HepG2 (cell line): ENCODE measurements around the gene AQP11. TPM values are rescaled to one million over a fixed set of nuclear protein-coding genes. Genes with fewer than 3 reads are reported as not detected.

Experiments used
- BRCA1 ChIP-seq: sonication (generic); formaldehyde crosslinking; IDR thresholded peaks from 2 replicates; pipeline ENCODE4 v1.4.0; 2020; ENCODE audit warnings: missing genetic modification reagents
- E2F1 ChIP-seq: sonication (generic); formaldehyde crosslinking; IDR thresholded peaks from 2 replicates; pipeline ENCODE4 v1.5.0; 2020; ENCODE audit warnings: missing genetic modification reagents
- GZF1 ChIP-seq: sonication (generic); formaldehyde crosslinking; IDR thresholded peaks from 2 replicates; pipeline ENCODE4 v1.5.1; 2020; ENCODE audit warnings: mild to moderate bottlenecking, missing genetic modification reagents
- JUNB ChIP-seq: sonication (generic); formaldehyde crosslinking; IDR thresholded peaks from 2 replicates; pipeline ENCODE4 v1.8.0; 2022; ENCODE audit warnings: missing genetic modification reagents, mild to moderate bottlenecking, borderline replicate concordance
- KDM2A ChIP-seq: sonication (generic); formaldehyde crosslinking; IDR thresholded peaks from 2 replicates; pipeline ENCODE4 v1.4.0; 2020; ENCODE audit warnings: low read depth, missing genetic modification reagents, borderline replicate concordance
- KLF13 ChIP-seq: sonication (generic); formaldehyde crosslinking; IDR thresholded peaks from 2 replicates; pipeline ENCODE4 v1.4.0; 2020; ENCODE audit warnings: mild to moderate bottlenecking, missing genetic modification reagents
- SIN3A ChIP-seq: IDR thresholded peaks from 2 replicates; pipeline ENCODE4 v1.6.1; 2011; ENCODE audit warnings: low read depth, mild to moderate bottlenecking, control low read depth, low read length, borderline replicate concordance
- TAF1 ChIP-seq: sonication (generic); formaldehyde crosslinking; IDR thresholded peaks from 2 replicates; pipeline ENCODE4 v1.4.0; 2020; ENCODE audit warnings: missing genetic modification reagents
- THRA ChIP-seq: sonication (generic); formaldehyde crosslinking; IDR thresholded peaks from 2 replicates; pipeline ENCODE4 v1.4.0; 2020; ENCODE audit warnings: missing genetic modification reagents, borderline replicate concordance
- ZFP1 ChIP-seq: IDR thresholded peaks from 2 replicates; pipeline ENCODE4 v1.6.1; 2016
- ZNF431 ChIP-seq: sonication (generic); formaldehyde crosslinking; IDR thresholded peaks from 2 replicates; pipeline ENCODE4 v1.9.0; 2022; ENCODE audit warnings: missing genetic modification reagents, low read depth, mild to moderate bottlenecking, borderline replicate concordance
- ZNF614 ChIP-seq: IDR thresholded peaks from 2 replicates; pipeline ENCODE4 v1.6.1; 2018; ENCODE audit warnings: missing biosample characterization, missing genetic modification reagents, inconsistent platforms, borderline replicate concordance
- ZNF615 ChIP-seq: sonication (generic); formaldehyde crosslinking; IDR thresholded peaks from 2 replicates; pipeline ENCODE4 v1.5.0; 2020; ENCODE audit warnings: mild to moderate bottlenecking, missing genetic modification reagents, borderline replicate concordance
- ZNF850 ChIP-seq: sonication (generic); formaldehyde crosslinking; conservative IDR thresholded peaks from 2 replicates; pipeline ENCODE4 v1.9.0; 2021; ENCODE audit warnings: mild to moderate bottlenecking, missing genetic modification reagents
- polyA plus RNA-seq, 8 experiments: library from polyadenylated mRNA; depleted of rRNA in 3 of 8; stranded (reverse) in 7 of 8; unstranded in 1 of 8; fragments of >200 nt; fragmentation: Illumina TruSeq in 4 of 8; extraction: Trizol in 4 of 8; gene quantifications; 2 replicates each; pipeline versions ENCODE4 v1.2.1 to v1.2.3, GENCODE V29; 2011 to 2016; ENCODE audit warnings: low read depth in 4 of 8, missing spikeins in 1 of 8, mixed read lengths in 1 of 8; ENCODE audit not compliant: insufficient read depth in 1 of 8
- total RNA-seq, 5 experiments: library from RNA; depleted of rRNA; stranded (reverse); fragments of >200 nt; fragmentation: Illumina TruSeq; extraction: Trizol; gene quantifications; 2 replicates each; pipeline ENCODE4 v1.2.3, GENCODE V29; 2016; ENCODE audit warnings: low read depth in 1 of 5
- TF ChIP-seq, protein P1 (sequence below): sonication (generic); formaldehyde crosslinking; IDR thresholded peaks from 2 replicates; pipeline ENCODE4 v1.8.0; 2022; ENCODE audit warnings: mild to moderate bottlenecking, missing genetic modification reagents
- TF ChIP-seq, protein P2 (sequence below): sonication (generic); formaldehyde crosslinking; IDR thresholded peaks from 2 replicates; pipeline ENCODE4 v1.4.0; 2020; ENCODE audit warnings: mild to moderate bottlenecking, missing genetic modification reagents
- TF ChIP-seq, protein P3 (sequence below): sonication (generic); formaldehyde crosslinking; IDR thresholded peaks from 2 replicates; pipeline ENCODE4 v1.4.0; 2020; ENCODE audit warnings: missing genetic modification reagents
- TF ChIP-seq, protein P4 (sequence below): IDR thresholded peaks from 2 replicates; pipeline ENCODE4 v1.6.1; 2016

AQP11 gene
- total and polyA plus RNA-seq, 2 of the 13 experiments (the other 11 are each of a cell fraction or from before 2014, with no cell fraction given), result 10.4 to 15.3 TPM

GRCh38 chr11:77636731-77637344 lies 47.1 kb downstream of the AQP11 start (continued):
- TF ChIP-seq GZF1 (CRISPR knock-in tag) (peak; percentile 98), KDM2A (CRISPR knock-in tag) (no peak), ZNF614 (CRISPR knock-in tag) (no peak), TAF1 (CRISPR knock-in tag) (no peak), ZNF615 (no peak), SIN3A (0 out of 2 replicates have a peak, but pooled peaks have one; percentile 25), ZNF431 (CRISPR knock-in tag) (no peak), BRCA1 (CRISPR knock-in tag) (no peak), ZNF850 (no peak), JUNB (no peak), KLF13 (CRISPR knock-in tag) (no peak), ZFP1 (CRISPR knock-in tag) (no peak), THRA (no peak), E2F1 (CRISPR knock-in tag) (no peak)
- TF ChIP-seq, protein P1, sequence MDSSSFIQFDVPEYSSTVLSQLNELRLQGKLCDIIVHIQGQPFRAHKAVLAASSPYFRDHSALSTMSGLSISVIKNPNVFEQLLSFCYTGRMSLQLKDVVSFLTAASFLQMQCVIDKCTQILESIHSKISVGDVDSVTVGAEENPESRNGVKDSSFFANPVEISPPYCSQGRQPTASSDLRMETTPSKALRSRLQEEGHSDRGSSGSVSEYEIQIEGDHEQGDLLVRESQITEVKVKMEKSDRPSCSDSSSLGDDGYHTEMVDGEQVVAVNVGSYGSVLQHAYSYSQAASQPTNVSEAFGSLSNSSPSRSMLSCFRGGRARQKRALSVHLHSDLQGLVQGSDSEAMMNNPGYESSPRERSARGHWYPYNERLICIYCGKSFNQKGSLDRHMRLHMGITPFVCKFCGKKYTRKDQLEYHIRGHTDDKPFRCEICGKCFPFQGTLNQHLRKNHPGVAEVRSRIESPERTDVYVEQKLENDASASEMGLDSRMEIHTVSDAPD (CRISPR knock-in tag), result no peak
- TF ChIP-seq, protein P2, sequence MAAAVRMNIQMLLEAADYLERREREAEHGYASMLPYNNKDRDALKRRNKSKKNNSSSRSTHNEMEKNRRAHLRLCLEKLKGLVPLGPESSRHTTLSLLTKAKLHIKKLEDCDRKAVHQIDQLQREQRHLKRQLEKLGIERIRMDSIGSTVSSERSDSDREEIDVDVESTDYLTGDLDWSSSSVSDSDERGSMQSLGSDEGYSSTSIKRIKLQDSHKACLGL (CRISPR knock-in tag), result 0 out of 2 replicates have a peak, but pooled peaks have one; percentile 8
- TF ChIP-seq, protein P3, sequence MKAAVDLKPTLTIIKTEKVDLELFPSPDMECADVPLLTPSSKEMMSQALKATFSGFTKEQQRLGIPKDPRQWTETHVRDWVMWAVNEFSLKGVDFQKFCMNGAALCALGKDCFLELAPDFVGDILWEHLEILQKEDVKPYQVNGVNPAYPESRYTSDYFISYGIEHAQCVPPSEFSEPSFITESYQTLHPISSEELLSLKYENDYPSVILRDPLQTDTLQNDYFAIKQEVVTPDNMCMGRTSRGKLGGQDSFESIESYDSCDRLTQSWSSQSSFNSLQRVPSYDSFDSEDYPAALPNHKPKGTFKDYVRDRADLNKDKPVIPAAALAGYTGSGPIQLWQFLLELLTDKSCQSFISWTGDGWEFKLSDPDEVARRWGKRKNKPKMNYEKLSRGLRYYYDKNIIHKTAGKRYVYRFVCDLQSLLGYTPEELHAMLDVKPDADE, result no peak
- TF ChIP-seq, protein P4, sequence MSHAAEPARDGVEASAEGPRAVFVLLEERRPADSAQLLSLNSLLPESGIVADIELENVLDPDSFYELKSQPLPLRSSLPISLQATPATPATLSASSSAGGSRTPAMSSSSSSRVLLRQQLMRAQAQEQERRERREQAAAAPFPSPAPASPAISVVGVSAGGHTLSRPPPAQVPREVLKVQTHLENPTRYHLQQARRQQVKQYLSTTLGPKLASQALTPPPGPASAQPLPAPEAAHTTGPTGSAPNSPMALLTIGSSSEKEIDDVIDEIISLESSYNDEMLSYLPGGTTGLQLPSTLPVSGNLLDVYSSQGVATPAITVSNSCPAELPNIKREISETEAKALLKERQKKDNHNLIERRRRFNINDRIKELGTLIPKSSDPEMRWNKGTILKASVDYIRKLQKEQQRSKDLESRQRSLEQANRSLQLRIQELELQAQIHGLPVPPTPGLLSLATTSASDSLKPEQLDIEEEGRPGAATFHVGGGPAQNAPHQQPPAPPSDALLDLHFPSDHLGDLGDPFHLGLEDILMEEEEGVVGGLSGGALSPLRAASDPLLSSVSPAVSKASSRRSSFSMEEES (CRISPR knock-in tag), result no peak
